ENCODE data around the gene MARCHF9.

Gene MARCHF9

GRCh38 chr12:57739387-57739786 lies 15.5 kb upstream of the MARCHF9 start:
- no peak for DNase-seq

GRCh38 chr12:57739914-57740538 lies 14.9 kb upstream of the MARCHF9 start:
- DNase-seq: no peak

GRCh38 chr12:57740656-57741412 lies 14.1 kb upstream of the MARCHF9 start:
- no peak for DNase-seq

GRCh38 chr12:57741413-57741789 lies 13.5 kb upstream of the MARCHF9 start:
- DNase-seq: no peak

GRCh38 chr12:57741844-57742738 lies 12.8 kb upstream of the MARCHF9 start:
- no peak for DNase-seq

GRCh38 chr12:57743769-57744168 lies 11.1 kb upstream of the MARCHF9 start:
- DNase-seq: no peak

- DNase-seq: no peak
These were observed 10.6 kb upstream of the MARCHF9 start for GRCh38 chr12:57744194-57744776.

GRCh38 chr12:57744777-57745484 lies 10.0 kb upstream of the MARCHF9 start, which contains the start of gene TSPAN31:
Gene TSPAN31 (plus strand): TSS chr12:57745039. CDS start chr12:57745155, 116 bp downstream.
- peak; percentile 97 for DNase-seq

GRCh38 chr12:57745485-57745881 lies 9.4 kb upstream of the MARCHF9 start:
- no peak for DNase-seq

- DNase-seq: no peak
These were observed 8.9 kb upstream of the MARCHF9 start for GRCh38 chr12:57746025-57746424.

- no peak for DNase-seq
These were observed 5.8 kb upstream of the MARCHF9 start for GRCh38 chr12:57749061-57749460.

GRCh38 chr12:57750561-57751431 lies 4.1 kb upstream of the MARCHF9 start:
- no peak for DNase-seq

- DNase-seq: no peak
These were observed 3.5 kb upstream of the MARCHF9 start for GRCh38 chr12:57751432-57751787.

GRCh38 chr12:57751788-57752667 lies 2.9 kb upstream of the MARCHF9 start, which contains the start of gene CDK4:
Gene CDK4 (minus strand): TSS chr12:57752310. CDS start chr12:57751717, 593 bp downstream.
- DNase-seq: peak; percentile 98

- no peak for DNase-seq
These were observed 2.3 kb upstream of the MARCHF9 start for GRCh38 chr12:57752668-57753000.

GRCh38 chr12:57753756-57754337 lies 1.1 kb upstream of the MARCHF9 start:
- no peak for DNase-seq

- DNase-seq: no peak
These were observed 221 bp downstream of the MARCHF9 start for GRCh38 chr12:57755194-57755453.

GRCh38 chr12:57755454-57756372 lies 810 bp downstream of the MARCHF9 start:
- no peak for DNase-seq

All from NCI-H526 treated with DMSO at 0.1 percent for 48 hours (cell line).